MCF 10A (cell line): ENCODE measurements around the gene FAM114A1. TPM values are rescaled to one million over a fixed set of nuclear protein-coding genes. Genes with fewer than 3 reads are reported as not detected.

Source experiments
- BruUV-seq: library from RNA; stranded (reverse); fragments of 400-500 nt; replicated peaks from 2 replicates; lab custom pipeline; 2021; lab: Mats Ljungman, UMichigan
- CTCF ChIA-PET: fragments of 300-600 bp; sonication (Branson Sonifier 250); formaldehyde crosslinking; extraction: SDS; loops from one replicate; lab custom pipeline; 2021; ENCODE audit warnings: antibody characterized with exemption, inconsistent platforms; lab: Yijun Ruan, JAX
- POLR2A ChIA-PET: fragments of 300-600, 350-650 bp; sonication (Branson Sonifier 250); formaldehyde crosslinking; extraction: SDS; loops from one replicate; lab custom pipeline; 2020; ENCODE audit warnings: antibody characterized with exemption, inconsistent platforms; lab: Yijun Ruan, JAX
- DNase-seq: peaks from one replicate; pipeline ENCODE4 v3.0.0-alpha.2; 2018; ENCODE audit not compliant: unreplicated experiment
- H3K27ac Mint-ChIP-seq: one replicate; pipeline ENCODE4 v1.8.0; 2022; ENCODE audit warnings: mild to moderate bottlenecking, low read depth, mixed read lengths; ENCODE audit not compliant: unreplicated experiment
- H3K27me3 Mint-ChIP-seq: one replicate; pipeline ENCODE4 v1.8.0; 2022; ENCODE audit warnings: mixed read lengths; ENCODE audit not compliant: insufficient read depth, unreplicated experiment
- H3K36me3 Mint-ChIP-seq: one replicate; pipeline ENCODE4 v1.8.0; 2022; ENCODE audit warnings: mild to moderate bottlenecking, moderate library complexity, mixed read lengths; ENCODE audit not compliant: insufficient read depth, unreplicated experiment
- H3K4me1 Mint-ChIP-seq: one replicate; pipeline ENCODE4 v1.8.0; 2022; ENCODE audit warnings: mixed read lengths; ENCODE audit not compliant: insufficient read depth, unreplicated experiment
- H3K4me3 Mint-ChIP-seq: one replicate; pipeline ENCODE4 v1.8.0; 2022; ENCODE audit warnings: mild to moderate bottlenecking, moderate library complexity, mixed read lengths; ENCODE audit not compliant: unreplicated experiment
- H3K9me3 Mint-ChIP-seq: one replicate; pipeline ENCODE4 v1.8.0; 2022; ENCODE audit warnings: mixed read lengths; ENCODE audit not compliant: unreplicated experiment
- CTCF ChIP-seq: fragments of 200-600 bp; IDR thresholded peaks from one replicate; pipeline ENCODE4 v1.8.0; 2022; ENCODE audit warnings: antibody characterized with exemption, mild to moderate bottlenecking; ENCODE audit not compliant: unreplicated experiment
- intact Hi-C: fragments of 100-400 bp; cut with micrococcal nuclease; formaldehyde crosslinking; loops from 2 replicates; pipeline ENCODE4 v1.14.1; 2022
- total RNA-seq: library from RNA; stranded (reverse); gene quantifications from 2 replicates; pipeline ENCODE4 v1.2.3, GENCODE V29; 2022

Gene FAM114A1
- total RNA-seq, 1 experiment from 2014 or later = 22.7 TPM

- TF ChIP-seq CTCF = no peak
- H3K4me3 Mint-ChIP-seq = no peak overlapping the region
- no peak for DNase-seq
- H3K9me3 Mint-ChIP-seq = no peaks in the 10 kb centered on the region
- H3K27me3 Mint-ChIP-seq = no peaks in the 10 kb centered on the region
- ChIA-PET POLR2A (interaction anchor here (0.7 kb wide), 1 partner anchor 39 kb away, joined by 4 read pairs; no protein-coding TSS in a partner anchor), CTCF (interaction anchor here (0.7 kb wide), 1 partner anchor 98 kb away, joined by 3 read pairs; no protein-coding TSS in a partner anchor)
- H3K36me3 Mint-ChIP-seq = no peaks in the 10 kb centered on the region
- no TSS peak for BruUV-seq
- no peak overlapping the region for H3K27ac Mint-ChIP-seq
- H3K4me1 Mint-ChIP-seq = peaks cover 8% of the 10 kb centered on the region
- intact Hi-C loops = no loop called here
These were observed 87.1 kb downstream of the FAM114A1 start for GRCh38 chr4:38954727-38955126.

GRCh38 chr4:38955957-38956356 lies 88.4 kb downstream of the FAM114A1 start:
- DNase-seq = no peak
- POLR2A ChIA-PET = interaction anchor here (0.7 kb wide), 2 partner anchors 30 to 126 kb away, joined by 3 read pairs; no protein-coding TSS in a partner anchor
- no TSS peak for BruUV-seq
- CTCF ChIA-PET = interaction anchor here (0.7 kb wide), 1 partner anchor 309 kb away, joined by 3 read pairs; no protein-coding TSS in a partner anchor
- no peaks in the 10 kb centered on the region for H3K4me1 Mint-ChIP-seq
- no peak for TF ChIP-seq CTCF
- no peak overlapping the region for H3K4me3 Mint-ChIP-seq
- no peak overlapping the region for H3K27ac Mint-ChIP-seq
- H3K36me3 Mint-ChIP-seq = no peaks in the 10 kb centered on the region
- intact Hi-C loops = no loop called here
- H3K27me3 Mint-ChIP-seq = no peaks in the 10 kb centered on the region
- no peaks in the 10 kb centered on the region for H3K9me3 Mint-ChIP-seq

- Mint-ChIP-seq H3K4me3 (no peak overlapping the region), H3K36me3 (no peaks in the 10 kb centered on the region), H3K9me3 (peaks cover 12% of the 10 kb centered on the region), H3K27me3 (no peaks in the 10 kb centered on the region), H3K4me1 (no peaks in the 10 kb centered on the region), H3K27ac (no peak overlapping the region)
- POLR2A ChIA-PET = interaction anchor here (1.9 kb wide), 1 partner anchor 8 kb away, joined by 7 read pairs; no protein-coding TSS in a partner anchor
- CTCF ChIA-PET = no interaction called here
- intact Hi-C loops = no loop called here
- no TSS peak for BruUV-seq
- DNase-seq = no peak
- TF ChIP-seq CTCF = no peak
These were observed 89.7 kb downstream of the FAM114A1 start for GRCh38 chr4:38957261-38957815.

GRCh38 chr4:38957893-38958292 lies 90.3 kb downstream of the FAM114A1 start:
- no peak overlapping the region for H3K4me3 Mint-ChIP-seq
- BruUV-seq = no TSS peak
- no peaks in the 10 kb centered on the region for H3K27me3 Mint-ChIP-seq
- no peak for DNase-seq
- intact Hi-C loops = no loop called here
- no peaks in the 10 kb centered on the region for H3K36me3 Mint-ChIP-seq
- ChIA-PET POLR2A (interaction anchor here (0.6 to 1.9 kb wide), 2 partner anchors 9 to 45 kb away, joined by 3 to 7 read pairs; no protein-coding TSS in a partner anchor), CTCF (interaction anchor here (0.6 to 0.7 kb wide), 2 partner anchors 9 kb away, joined by 3 to 5 read pairs; no protein-coding TSS in a partner anchor)
- peaks cover 13% of the 10 kb centered on the region for H3K9me3 Mint-ChIP-seq
- no peaks in the 10 kb centered on the region for H3K4me1 Mint-ChIP-seq
- H3K27ac Mint-ChIP-seq = no peak overlapping the region
- TF ChIP-seq CTCF = no peak
